Endodermal cell (in vitro differentiated cells): ENCODE measurements around the gene ASS1. TPM values are rescaled to one million over a fixed set of nuclear protein-coding genes. Genes with fewer than 3 reads are reported as not detected.

Experiments used
- DNase-seq: peaks from one replicate; pipeline ENCODE4 v3.0.0-alpha.2; 2017
- H3K27ac ChIP-seq: 2 replicates; pipeline ENCODE4 v1.5.1; 2013; ENCODE audit warnings: mild to moderate bottlenecking, low read depth, low read length, moderate library complexity
- H3K27me3 ChIP-seq: 2 replicates; pipeline ENCODE4 v1.6.1; 2013; ENCODE audit warnings: mild to moderate bottlenecking, low read length, moderate library complexity; ENCODE audit not compliant: insufficient read depth, control insufficient read depth, poor library complexity, severe bottlenecking
- H3K36me3 ChIP-seq: 2 replicates; pipeline ENCODE4 v1.7.0; 2013; ENCODE audit warnings: mild to moderate bottlenecking, low read length, moderate library complexity; ENCODE audit not compliant: control insufficient read depth, insufficient read depth
- H3K4me1 ChIP-seq: one replicate; pipeline ENCODE4 v1.7.0; 2013; ENCODE audit warnings: low read length; ENCODE audit not compliant: control insufficient read depth, insufficient read depth
- H3K4me3 ChIP-seq: 2 replicates; pipeline ENCODE4 v1.5.1; 2013; ENCODE audit warnings: mild to moderate bottlenecking, low read length, moderate library complexity
- H3K9ac ChIP-seq: 2 replicates; pipeline ENCODE4 v1.6.1; 2013; ENCODE audit warnings: mild to moderate bottlenecking, low read length, moderate library complexity; ENCODE audit not compliant: poor library complexity, severe bottlenecking; ENCODE audit errors: extremely low read depth
- H3K9me3 ChIP-seq: 2 replicates; pipeline ENCODE4 v1.6.1; 2013; ENCODE audit warnings: mild to moderate bottlenecking, low read length, moderate library complexity; ENCODE audit not compliant: control insufficient read depth
- H3K27ac Mint-ChIP-seq: 2 replicates; pipeline ENCODE4 v1.8.0; 2020; ENCODE audit warnings: mixed read lengths
- H3K27me3 Mint-ChIP-seq: 2 replicates; pipeline ENCODE4 v1.8.0; 2021; ENCODE audit warnings: mild to moderate bottlenecking, mixed read lengths; ENCODE audit not compliant: insufficient read depth
- H3K36me3 Mint-ChIP-seq: 2 replicates; pipeline ENCODE4 v1.8.0; 2020; ENCODE audit warnings: low read depth, mixed read lengths
- H3K4me1 Mint-ChIP-seq: 2 replicates; pipeline ENCODE4 v1.8.0; 2020; ENCODE audit warnings: mixed read lengths
- H3K4me3 Mint-ChIP-seq: 2 replicates; pipeline ENCODE4 v1.8.0; 2020; ENCODE audit warnings: mild to moderate bottlenecking, moderate library complexity, mixed read lengths
- H3K9me3 Mint-ChIP-seq: 2 replicates; pipeline ENCODE4 v1.8.0; 2020; ENCODE audit warnings: mild to moderate bottlenecking, mixed read lengths
- WGBS, 2 experiments: methylation state at CpG; one replicate each; pipeline versions ENCODE4 v1.1.5 to v1.1.7; 2013; ENCODE audit warnings: missing lambda C conversion rate in 2 of 2, mixed read lengths in 1 of 2; ENCODE audit not compliant: insufficient coverage in 1 of 2, insufficient read length in 1 of 2; 5-methylcytosine and 5-hydroxymethylcytosine counted together
- total RNA-seq, 2 donors: library from RNA; stranded (reverse); fragmentation: NEBNext Ultra II Directional in 1 of 2; extraction: Animal tissue kit (Norgen Biotek cat#: 25700) in 1 of 2; gene quantifications; 2 replicates in 1 of 2; 3 replicates in 1 of 2; pipeline ENCODE4 v1.2.1, GENCODE V29; 2021
- TF ChIP-seq, protein P1 (sequence below): fragments of 200-600 bp; sonication (generic); conservative IDR thresholded peaks from 2 replicates; pipeline ENCODE4 v1.5.0; 2021; ENCODE audit warnings: antibody characterized with exemption, mild to moderate bottlenecking

Gene ASS1
- total RNA-seq, 2 donors from 2014 or later: 30.9 to 57.2 TPM

DNA sequence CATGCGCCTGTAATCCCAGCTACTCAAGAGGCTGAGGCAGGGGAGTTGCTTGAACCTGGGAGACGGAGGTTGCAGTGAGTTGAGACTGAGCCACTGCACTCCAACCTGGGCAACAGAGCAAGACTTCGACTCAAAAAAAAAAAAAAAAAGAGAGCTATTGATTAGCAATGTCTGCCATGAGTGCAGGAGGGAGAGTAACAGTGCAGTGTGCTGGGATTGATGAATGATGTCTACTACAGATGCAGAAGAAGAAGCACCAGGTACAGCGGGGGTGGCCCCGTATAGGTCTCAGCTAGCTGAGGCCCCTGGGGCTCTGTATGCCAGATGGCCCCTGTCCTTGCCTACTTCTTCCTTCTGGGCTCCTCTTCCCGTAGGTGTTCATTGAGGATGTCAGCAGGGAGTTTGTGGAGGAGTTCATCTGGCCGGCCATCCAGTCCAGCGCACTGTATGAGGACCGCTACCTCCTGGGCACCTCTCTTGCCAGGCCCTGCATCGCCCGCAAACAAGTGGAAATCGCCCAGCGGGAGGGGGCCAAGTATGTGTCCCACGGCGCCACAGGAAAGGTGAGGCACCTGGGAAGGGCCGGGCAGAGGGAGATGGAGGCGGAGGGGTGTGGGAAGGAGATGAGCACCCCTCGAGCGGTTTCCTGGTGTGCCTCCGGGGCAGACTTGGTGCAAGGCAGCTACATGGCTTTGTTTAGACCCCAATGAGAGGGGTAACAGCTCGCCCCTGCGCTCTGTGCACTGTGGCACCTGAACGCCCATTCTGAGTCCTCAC is 13.5 kb downstream of the ASS1 start:
- Histone ChIP-seq H3K9ac (no peak overlapping the region), H3K4me3 (no peak overlapping the region), H3K36me3 (no peaks in the 10 kb centered on the region), H3K9me3 (no peaks in the 10 kb centered on the region), H3K4me1 (peaks cover 5% of the 10 kb centered on the region), H3K27me3 (peaks cover 4% of the 10 kb centered on the region), H3K27ac (no peak overlapping the region)
- 91 to 95% methylated on average over 16 to 23 of the region's 23 CpGs for WGBS, 2 experiments
- Mint-ChIP-seq H3K9me3 (no peaks in the 10 kb centered on the region), H3K4me3 (no peak overlapping the region), H3K36me3 (no peaks in the 10 kb centered on the region), H3K27me3 (peaks cover 5% of the 10 kb centered on the region), H3K4me1 (no peaks in the 10 kb centered on the region), H3K27ac (no peak overlapping the region)
- no peak for DNase-seq
- TF ChIP-seq, protein P1, sequence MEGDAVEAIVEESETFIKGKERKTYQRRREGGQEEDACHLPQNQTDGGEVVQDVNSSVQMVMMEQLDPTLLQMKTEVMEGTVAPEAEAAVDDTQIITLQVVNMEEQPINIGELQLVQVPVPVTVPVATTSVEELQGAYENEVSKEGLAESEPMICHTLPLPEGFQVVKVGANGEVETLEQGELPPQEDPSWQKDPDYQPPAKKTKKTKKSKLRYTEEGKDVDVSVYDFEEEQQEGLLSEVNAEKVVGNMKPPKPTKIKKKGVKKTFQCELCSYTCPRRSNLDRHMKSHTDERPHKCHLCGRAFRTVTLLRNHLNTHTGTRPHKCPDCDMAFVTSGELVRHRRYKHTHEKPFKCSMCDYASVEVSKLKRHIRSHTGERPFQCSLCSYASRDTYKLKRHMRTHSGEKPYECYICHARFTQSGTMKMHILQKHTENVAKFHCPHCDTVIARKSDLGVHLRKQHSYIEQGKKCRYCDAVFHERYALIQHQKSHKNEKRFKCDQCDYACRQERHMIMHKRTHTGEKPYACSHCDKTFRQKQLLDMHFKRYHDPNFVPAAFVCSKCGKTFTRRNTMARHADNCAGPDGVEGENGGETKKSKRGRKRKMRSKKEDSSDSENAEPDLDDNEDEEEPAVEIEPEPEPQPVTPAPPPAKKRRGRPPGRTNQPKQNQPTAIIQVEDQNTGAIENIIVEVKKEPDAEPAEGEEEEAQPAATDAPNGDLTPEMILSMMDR: no peak

DNA sequence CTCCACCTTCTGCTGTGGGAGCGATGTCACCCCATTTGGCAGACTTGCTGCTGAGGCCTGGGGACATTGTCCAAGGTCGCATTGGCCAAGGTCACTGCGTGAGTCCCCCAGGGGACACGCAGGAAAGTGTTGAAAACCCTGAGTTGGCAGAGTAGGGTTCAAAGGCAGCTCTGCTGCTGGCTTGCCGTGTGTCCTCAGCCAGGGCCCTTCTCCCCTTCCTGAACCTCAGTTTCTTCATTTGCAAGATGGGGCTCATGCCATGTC is 14.0 kb downstream of the ASS1 start:
- Mint-ChIP-seq H3K36me3 (no peaks in the 10 kb centered on the region), H3K9me3 (no peaks in the 10 kb centered on the region), H3K27ac (no peak overlapping the region), H3K4me1 (no peaks in the 10 kb centered on the region), H3K4me3 (no peak overlapping the region), H3K27me3 (peaks cover 5% of the 10 kb centered on the region)
- DNase-seq: no peak
- Histone ChIP-seq H3K4me1 (no peaks in the 10 kb centered on the region), H3K9ac (no peak overlapping the region), H3K36me3 (no peaks in the 10 kb centered on the region), H3K9me3 (no peaks in the 10 kb centered on the region), H3K27me3 (peaks cover 4% of the 10 kb centered on the region), H3K27ac (no peak overlapping the region), H3K4me3 (no peak overlapping the region)
- 91 to 92% methylated on average over 4 to 5 of the region's 5 CpGs for WGBS, 2 experiments
- TF ChIP-seq, protein P1: no peak

DNA sequence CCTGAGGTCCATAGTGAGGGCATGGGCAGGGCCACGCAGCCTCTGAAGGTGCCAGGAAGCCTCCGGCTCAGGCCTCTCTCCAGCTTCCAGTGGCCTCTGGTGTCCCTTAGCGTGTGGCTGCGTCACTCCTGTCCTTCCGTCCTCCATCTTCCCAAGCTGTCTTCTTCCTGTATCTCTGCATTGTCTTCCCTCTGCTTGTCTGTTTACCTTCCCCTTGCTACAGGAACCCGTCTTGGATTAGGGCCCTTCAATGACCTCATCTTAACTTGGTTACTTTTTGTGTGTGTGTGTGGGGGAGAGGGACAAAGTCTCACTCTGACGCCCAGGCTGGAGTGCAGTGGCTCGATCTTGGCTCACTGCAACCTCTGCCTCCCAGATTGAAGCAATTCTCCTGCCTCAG is 14.4 kb downstream of the ASS1 start:
- Mint-ChIP-seq H3K27ac (no peak overlapping the region), H3K9me3 (no peaks in the 10 kb centered on the region), H3K4me1 (no peaks in the 10 kb centered on the region), H3K27me3 (peaks cover 5% of the 10 kb centered on the region), H3K36me3 (no peaks in the 10 kb centered on the region), H3K4me3 (no peak overlapping the region)
- Histone ChIP-seq H3K4me1 (no peaks in the 10 kb centered on the region), H3K36me3 (no peaks in the 10 kb centered on the region), H3K4me3 (no peak overlapping the region), H3K27me3 (peaks cover 4% of the 10 kb centered on the region), H3K9ac (no peak overlapping the region), H3K9me3 (no peaks in the 10 kb centered on the region), H3K27ac (no peak overlapping the region)
- WGBS, 2 experiments: 91 to 98% methylated on average over 6 to 8 of the region's 8 CpGs
- TF ChIP-seq, protein P1: no peak
- no peak for DNase-seq
